GM10266 (cell line): ENCODE data around the gene GALNT5.

Source experiments
- DNase-seq: peaks from one replicate; pipeline ENCODE4 v3.0.0; 2012; ENCODE audit errors: extremely low spot score
- TF ChIP-seq, protein P1 (sequence below): IDR thresholded peaks from 2 replicates; pipeline ENCODE4 v1.5.1; 2012; ENCODE audit warnings: mild to moderate bottlenecking, low read depth; ENCODE audit not compliant: control insufficient read depth, insufficient read depth; ENCODE audit errors: missing control alignments

GALNT5 gene

DNA sequence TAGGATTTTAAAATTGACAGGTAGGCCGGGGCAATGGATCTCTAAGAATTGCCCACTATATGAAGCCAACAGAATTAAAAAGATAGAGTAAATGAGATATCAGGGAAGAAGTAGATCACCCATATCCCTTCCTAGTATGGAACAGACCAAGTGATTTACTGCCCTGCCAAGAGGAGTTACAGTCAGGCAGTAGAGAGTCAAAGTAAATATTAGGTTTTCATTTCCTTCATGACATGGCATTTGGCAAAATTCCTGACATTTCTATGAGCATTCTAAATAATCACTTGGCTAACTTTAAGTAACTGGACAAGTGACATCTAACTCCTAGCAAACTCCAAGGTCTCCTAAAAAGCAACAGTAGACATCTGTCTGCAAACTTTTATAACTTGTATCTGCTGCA is 33.5 kb downstream of the GALNT5 start:
- DNase-seq = no peak

DNA sequence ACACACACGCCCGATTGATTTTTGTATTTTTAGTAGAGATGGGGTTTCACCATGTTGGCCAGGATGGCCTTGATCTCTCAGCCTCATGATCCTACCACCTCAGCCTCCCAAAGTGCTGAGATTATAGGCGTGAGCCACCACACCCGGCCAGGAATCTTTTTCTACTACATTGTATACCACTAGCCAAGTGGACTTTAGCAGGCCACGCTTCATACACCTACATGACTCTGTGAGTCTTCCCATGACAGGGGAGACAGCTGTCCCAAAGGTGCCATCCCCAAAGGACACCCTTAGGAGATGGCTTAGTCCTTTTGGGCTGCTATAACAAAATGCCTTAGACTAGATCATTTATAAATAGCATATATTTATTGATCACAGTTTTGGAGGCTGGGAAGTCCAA is 35.3 kb downstream of the GALNT5 start:
- DNase-seq = no peak
- TF ChIP-seq, protein P1, sequence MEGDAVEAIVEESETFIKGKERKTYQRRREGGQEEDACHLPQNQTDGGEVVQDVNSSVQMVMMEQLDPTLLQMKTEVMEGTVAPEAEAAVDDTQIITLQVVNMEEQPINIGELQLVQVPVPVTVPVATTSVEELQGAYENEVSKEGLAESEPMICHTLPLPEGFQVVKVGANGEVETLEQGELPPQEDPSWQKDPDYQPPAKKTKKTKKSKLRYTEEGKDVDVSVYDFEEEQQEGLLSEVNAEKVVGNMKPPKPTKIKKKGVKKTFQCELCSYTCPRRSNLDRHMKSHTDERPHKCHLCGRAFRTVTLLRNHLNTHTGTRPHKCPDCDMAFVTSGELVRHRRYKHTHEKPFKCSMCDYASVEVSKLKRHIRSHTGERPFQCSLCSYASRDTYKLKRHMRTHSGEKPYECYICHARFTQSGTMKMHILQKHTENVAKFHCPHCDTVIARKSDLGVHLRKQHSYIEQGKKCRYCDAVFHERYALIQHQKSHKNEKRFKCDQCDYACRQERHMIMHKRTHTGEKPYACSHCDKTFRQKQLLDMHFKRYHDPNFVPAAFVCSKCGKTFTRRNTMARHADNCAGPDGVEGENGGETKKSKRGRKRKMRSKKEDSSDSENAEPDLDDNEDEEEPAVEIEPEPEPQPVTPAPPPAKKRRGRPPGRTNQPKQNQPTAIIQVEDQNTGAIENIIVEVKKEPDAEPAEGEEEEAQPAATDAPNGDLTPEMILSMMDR = no peak

More for the DNA sequence above, 33.5 kb downstream of the GALNT5 start:
- TF ChIP-seq, protein P1 = no peak

DNA sequence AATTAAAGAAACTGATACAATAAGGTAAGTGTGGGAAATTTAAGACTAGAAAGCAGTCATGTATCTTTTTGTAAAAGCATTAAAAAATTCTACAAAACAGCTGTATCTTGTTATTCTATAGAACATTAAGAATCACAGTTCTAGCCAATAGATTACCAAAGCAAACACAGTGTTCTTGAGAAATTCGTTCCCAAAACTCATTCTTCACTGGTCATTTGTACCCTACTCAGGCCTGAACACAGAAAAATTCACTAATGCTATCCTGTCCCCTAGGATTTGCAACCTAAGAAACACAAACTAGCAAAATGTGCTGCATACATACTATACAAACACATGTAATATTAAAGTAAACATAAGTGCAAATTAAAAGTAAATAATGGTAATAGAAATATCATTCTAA is 39.0 kb downstream of the GALNT5 start:
- DNase-seq = no peak
- TF ChIP-seq, protein P1 = no peak

DNA sequence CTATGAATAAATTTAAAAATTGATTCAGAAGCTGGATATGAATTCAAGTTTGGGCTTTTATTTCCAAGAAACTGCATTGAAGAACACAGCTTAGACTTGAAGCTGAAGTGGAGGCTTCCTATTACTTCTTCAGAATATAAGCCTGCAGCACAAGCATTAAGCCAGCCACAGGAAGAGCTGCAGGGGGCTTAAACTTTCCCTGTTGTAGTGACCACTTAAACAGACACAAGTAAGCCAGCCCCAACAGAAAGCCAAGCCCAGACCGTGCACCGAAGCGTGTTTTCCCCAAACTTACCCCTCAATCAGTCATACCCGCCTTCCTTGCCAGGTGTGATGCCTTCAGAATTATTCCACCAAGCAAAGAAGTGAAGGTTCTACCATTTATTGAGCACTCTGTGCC is 39.5 kb downstream of the GALNT5 start:
- TF ChIP-seq, protein P1 = no peak
- no peak for DNase-seq

DNA sequence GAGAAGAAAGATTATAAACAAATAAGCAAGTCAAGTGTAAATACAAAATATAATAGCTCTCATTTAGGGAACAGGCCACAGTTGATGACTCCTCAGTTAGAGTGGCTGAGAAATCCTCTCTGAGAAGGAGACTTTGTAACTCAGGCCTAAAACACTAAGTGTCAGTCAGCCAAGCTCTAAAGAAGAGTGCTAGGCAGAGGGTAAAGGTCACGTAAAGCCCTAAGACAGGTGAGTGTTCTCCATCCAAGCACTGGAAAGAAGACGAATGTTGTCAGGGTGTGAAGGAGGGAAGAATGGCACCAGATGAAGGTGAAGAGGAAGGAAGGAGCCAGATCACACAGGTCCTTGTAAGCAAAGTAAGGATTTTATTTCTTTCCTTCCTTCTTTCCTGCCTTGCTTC is 43.8 kb downstream of the GALNT5 start:
- TF ChIP-seq, protein P1 = no peak
- no peak for DNase-seq

DNA sequence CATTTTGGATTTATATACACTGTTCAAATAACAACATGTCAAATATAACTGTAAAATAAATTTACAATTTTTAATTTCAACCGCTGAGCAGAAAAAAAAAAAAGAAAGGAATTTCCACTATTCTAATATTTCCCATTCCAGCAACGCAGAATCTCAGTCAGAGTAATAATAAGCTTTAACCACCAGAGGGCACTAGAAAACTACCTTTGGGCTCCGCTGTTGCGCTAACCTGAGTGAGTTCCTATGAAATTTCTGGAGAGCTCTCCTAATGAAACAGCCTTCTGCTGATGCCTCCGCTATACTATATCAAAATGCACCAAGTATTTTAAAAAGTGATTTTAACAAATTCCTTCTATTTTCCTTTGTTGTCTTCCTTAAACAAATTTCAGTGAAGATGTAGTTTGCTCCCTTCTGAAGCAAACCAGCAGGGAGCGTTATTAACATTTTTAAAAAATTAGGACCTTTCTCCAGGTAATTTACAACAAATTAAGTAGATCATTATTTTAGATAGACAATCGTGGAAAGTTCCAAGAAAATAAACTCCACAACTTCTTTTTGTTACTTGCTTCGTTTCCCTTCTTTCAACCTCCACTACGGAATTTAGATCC is 45.1 kb downstream of the GALNT5 start:
- DNase-seq = peak; percentile 22
- TF ChIP-seq, protein P1 = peak; percentile 73

DNA sequence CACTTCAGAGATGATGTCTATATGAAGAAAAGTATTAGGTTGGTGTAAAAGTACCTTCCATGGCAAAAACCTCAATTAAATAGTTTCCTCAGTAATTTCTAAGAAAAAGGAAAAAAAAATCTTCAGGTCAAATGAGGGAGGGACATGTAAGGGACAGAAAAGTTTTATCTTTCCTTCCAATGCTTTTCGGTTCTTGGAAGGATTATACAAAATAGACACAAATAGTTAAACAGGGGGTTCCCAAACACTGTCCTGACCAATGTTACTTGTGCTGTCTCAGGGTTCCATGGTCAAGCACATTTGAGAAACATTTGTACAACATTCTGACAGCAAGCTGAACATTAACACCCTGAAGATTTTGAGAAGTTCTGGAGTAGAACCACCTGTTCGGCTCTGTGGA is 46.1 kb downstream of the GALNT5 start:
- TF ChIP-seq, protein P1 = no peak

More for the DNA sequence above, 46.1 kb downstream of the GALNT5 start:
- no peak for DNase-seq
